Astrocyte of the spinal cord (primary cell): ENCODE results near the gene EIF3A.
A peak's percentile ranks its signal among the peaks of the same experiment; 100 is the strongest.

ENCODE experiments used
- DNase-seq: peaks from one replicate; pipeline ENCODE4 v3.0.0; 2011; ENCODE audit warnings: low read depth, low spot score
- H3K4me3 ChIP-seq: 2 replicates; pipeline ENCODE4 v1.5.1; 2011; ENCODE audit warnings: low read depth, mild to moderate bottlenecking, low read length, moderate library complexity
- in situ Hi-C: cut with HindIII; loops from 2 replicates; pipeline ENCODE4 v1.10.0; 2017; ENCODE audit warnings: low sequenced_read_pairs
- TF ChIP-seq, protein P1 (sequence below): IDR thresholded peaks from 2 replicates; pipeline ENCODE4 v1.5.1; 2012; ENCODE audit warnings: low read depth, mild to moderate bottlenecking, low read length, inconsistent platforms

EIF3A gene

GRCh38 chr10:119024882-119025281 is 55.7 kb downstream of the EIF3A start:
- DNase-seq, result no peak
- in situ Hi-C loops, result no loop called here
- H3K4me3 ChIP-seq, result no peak overlapping the region
- TF ChIP-seq, protein P1, sequence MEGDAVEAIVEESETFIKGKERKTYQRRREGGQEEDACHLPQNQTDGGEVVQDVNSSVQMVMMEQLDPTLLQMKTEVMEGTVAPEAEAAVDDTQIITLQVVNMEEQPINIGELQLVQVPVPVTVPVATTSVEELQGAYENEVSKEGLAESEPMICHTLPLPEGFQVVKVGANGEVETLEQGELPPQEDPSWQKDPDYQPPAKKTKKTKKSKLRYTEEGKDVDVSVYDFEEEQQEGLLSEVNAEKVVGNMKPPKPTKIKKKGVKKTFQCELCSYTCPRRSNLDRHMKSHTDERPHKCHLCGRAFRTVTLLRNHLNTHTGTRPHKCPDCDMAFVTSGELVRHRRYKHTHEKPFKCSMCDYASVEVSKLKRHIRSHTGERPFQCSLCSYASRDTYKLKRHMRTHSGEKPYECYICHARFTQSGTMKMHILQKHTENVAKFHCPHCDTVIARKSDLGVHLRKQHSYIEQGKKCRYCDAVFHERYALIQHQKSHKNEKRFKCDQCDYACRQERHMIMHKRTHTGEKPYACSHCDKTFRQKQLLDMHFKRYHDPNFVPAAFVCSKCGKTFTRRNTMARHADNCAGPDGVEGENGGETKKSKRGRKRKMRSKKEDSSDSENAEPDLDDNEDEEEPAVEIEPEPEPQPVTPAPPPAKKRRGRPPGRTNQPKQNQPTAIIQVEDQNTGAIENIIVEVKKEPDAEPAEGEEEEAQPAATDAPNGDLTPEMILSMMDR, result no peak

DNA sequence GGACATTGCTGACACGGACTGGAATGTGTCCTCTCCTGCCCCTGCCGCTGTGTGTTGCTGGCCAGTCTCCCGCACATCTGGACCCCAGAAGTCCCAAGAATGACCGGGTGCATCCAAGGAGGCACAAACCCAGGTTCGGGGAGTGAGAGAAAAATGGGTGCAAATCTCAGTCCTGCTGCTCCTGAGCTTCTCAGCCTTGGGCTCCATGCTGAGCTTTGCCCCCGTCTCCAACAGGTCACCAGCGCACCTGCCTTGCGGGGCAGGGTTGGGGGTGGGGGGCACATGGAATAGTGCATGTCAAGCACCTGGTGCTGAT is 57.1 kb downstream of the EIF3A start:
- TF ChIP-seq, protein P1, result no peak
- in situ Hi-C loops, result no loop called here
- no peak for DNase-seq
- no peak overlapping the region for H3K4me3 ChIP-seq

DNA sequence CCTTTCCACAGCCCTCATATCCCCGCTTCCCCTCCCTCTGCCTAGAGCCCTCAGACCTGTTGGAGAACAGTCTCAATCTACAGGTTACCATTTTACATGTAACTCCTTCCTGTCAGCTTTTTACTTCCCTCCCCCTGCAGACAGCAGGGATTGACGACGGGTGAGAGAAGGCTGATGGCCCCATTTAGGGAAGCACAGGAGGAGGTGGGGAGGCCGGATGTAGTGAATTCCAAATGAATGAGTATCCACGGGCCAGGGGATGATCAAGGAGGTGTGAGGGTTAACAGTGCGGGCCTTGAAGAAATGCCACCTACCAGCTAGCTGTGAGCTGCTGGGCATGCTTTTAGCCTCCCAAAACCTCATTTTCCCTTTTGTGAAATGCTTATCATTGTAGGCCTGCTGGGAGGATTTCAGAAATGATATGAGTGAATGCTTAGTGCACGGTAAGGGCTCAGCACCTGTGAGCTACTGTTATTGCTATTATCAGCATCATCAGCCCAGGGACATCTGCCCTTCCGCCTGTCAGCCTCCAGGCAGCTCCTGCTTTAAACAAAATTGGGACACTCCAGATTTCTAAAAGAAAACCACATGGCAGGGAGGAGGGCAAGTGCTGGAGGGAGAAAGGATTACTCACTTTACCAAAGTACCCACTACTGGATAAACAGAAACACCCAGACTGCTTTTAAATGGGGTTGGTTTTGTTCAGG is 57.6 kb downstream of the EIF3A start:
- TF ChIP-seq, protein P1, result no peak
- no peak overlapping the region for H3K4me3 ChIP-seq
- in situ Hi-C loops, result no loop called here
- DNase-seq, result peak; percentile 51

- TF ChIP-seq, protein P1, result no peak
- no peak for DNase-seq
- no peak overlapping the region for H3K4me3 ChIP-seq
- in situ Hi-C loops, result no loop called here
These were observed 60.0 kb downstream of the EIF3A start for GRCh38 chr10:119020627-119020946.

GRCh38 chr10:119007211-119007574 is 73.4 kb downstream of the EIF3A start:
- TF ChIP-seq, protein P1, result no peak
- no peak for DNase-seq
- no peak overlapping the region for H3K4me3 ChIP-seq
- in situ Hi-C loops, result no loop called here

GRCh38 chr10:119006451-119007210 is 74.0 kb downstream of the EIF3A start:
- H3K4me3 ChIP-seq, result no peak overlapping the region
- in situ Hi-C loops, result no loop called here
- TF ChIP-seq, protein P1, result peak; percentile 12
- peak; percentile 98 for DNase-seq
